HEK293 (cell line): ENCODE data around the gene TIMM17A.

Source experiments
- GFI1B ChIP-seq: fragments of 450-650 bp; formaldehyde crosslinking; IDR thresholded peaks from 2 replicates; pipeline ENCODE4 v1.5.1; 2016; ENCODE audit warnings: missing biosample characterization, missing genetic modification characterization
- KLF9 ChIP-seq: fragments of 450-650 bp; formaldehyde crosslinking; IDR thresholded peaks from 2 replicates; pipeline ENCODE4 v1.5.1; 2016; ENCODE audit warnings: missing biosample characterization, missing genetic modification characterization, low read depth
- MYNN ChIP-seq: fragments of 450-650 bp; formaldehyde crosslinking; IDR thresholded peaks from 2 replicates; pipeline ENCODE4 v1.5.1; 2016; ENCODE audit warnings: missing biosample characterization, missing genetic modification characterization, borderline replicate concordance
- SP3 ChIP-seq: fragments of 450-650 bp; formaldehyde crosslinking; IDR thresholded peaks from 2 replicates; pipeline ENCODE4 v1.5.1; 2016; ENCODE audit warnings: missing biosample characterization, missing genetic modification characterization
- ZBTB1 ChIP-seq: fragments of 450-650 bp; formaldehyde crosslinking; IDR thresholded peaks from 2 replicates; pipeline ENCODE4 v1.5.1; 2016; ENCODE audit warnings: missing biosample characterization, missing genetic modification characterization
- ZIC2 ChIP-seq: fragments of 450-650 bp; formaldehyde crosslinking; IDR thresholded peaks from 2 replicates; pipeline ENCODE4 v1.5.1; 2016; ENCODE audit warnings: missing biosample characterization, missing genetic modification characterization
- ZNF157 ChIP-seq: fragments of 450-650 bp; formaldehyde crosslinking; IDR thresholded peaks from 2 replicates; pipeline ENCODE4 v1.5.1; 2016; ENCODE audit warnings: missing biosample characterization, missing genetic modification characterization
- ZNF184 ChIP-seq: fragments of 450-650 bp; IDR thresholded peaks from 2 replicates; pipeline ENCODE4 v1.5.1; 2018; ENCODE audit warnings: missing biosample characterization, mild to moderate bottlenecking, missing genetic modification characterization
- ZNF19 ChIP-seq: fragments of 450-650 bp; formaldehyde crosslinking; IDR thresholded peaks from 2 replicates; pipeline ENCODE4; 2016; ENCODE audit warnings: missing biosample characterization, missing genetic modification characterization, low read depth
- ZNF2 ChIP-seq: fragments of 450-650 bp; formaldehyde crosslinking; IDR thresholded peaks from 2 replicates; pipeline ENCODE4 v1.5.1; 2016; ENCODE audit warnings: missing biosample characterization, missing genetic modification characterization
- ZNF223 ChIP-seq: fragments of 450-650 bp; formaldehyde crosslinking; IDR thresholded peaks from 2 replicates; pipeline ENCODE4 v1.5.1; 2016; ENCODE audit warnings: missing biosample characterization, missing genetic modification characterization
- ZNF24 ChIP-seq: fragments of 450-650 bp; formaldehyde crosslinking; IDR thresholded peaks from 2 replicates; pipeline ENCODE4 v1.5.1; 2016; ENCODE audit warnings: missing biosample characterization, missing genetic modification characterization
- ZNF501 ChIP-seq: fragments of 450-650 bp; formaldehyde crosslinking; IDR thresholded peaks from 2 replicates; pipeline ENCODE4 v1.5.1; 2016; ENCODE audit warnings: missing biosample characterization, missing genetic modification characterization
- ZNF571 ChIP-seq: fragments of 450-650 bp; formaldehyde crosslinking; IDR thresholded peaks from 2 replicates; pipeline ENCODE4 v1.5.0; 2017; ENCODE audit warnings: missing biosample characterization, missing genetic modification characterization
- TF ChIP-seq, protein P1 (sequence below): IDR thresholded peaks from 2 replicates; pipeline ENCODE4 v1.6.1; 2011; ENCODE audit warnings: mild to moderate bottlenecking, low read depth, low read length, borderline replicate concordance
- TF ChIP-seq, protein P2 (sequence below): fragments of 450-650 bp; IDR thresholded peaks from 2 replicates; pipeline ENCODE4 v1.5.1; 2018; ENCODE audit warnings: missing biosample characterization, mild to moderate bottlenecking, missing genetic modification characterization
- TF ChIP-seq, protein P3 (sequence below): fragments of 450-650 bp; formaldehyde crosslinking; IDR thresholded peaks from 2 replicates; pipeline ENCODE4 v1.5.1; 2016; ENCODE audit warnings: missing biosample characterization, missing genetic modification characterization
- TF ChIP-seq, protein P4 (sequence below): fragments of 450-650 bp; formaldehyde crosslinking; IDR thresholded peaks from 2 replicates; pipeline ENCODE4 v1.5.1; 2016; ENCODE audit warnings: missing biosample characterization, missing genetic modification characterization
- TF ChIP-seq, protein P5 (sequence below): fragments of 450-650 bp; formaldehyde crosslinking; IDR thresholded peaks from 2 replicates; pipeline ENCODE4 v1.5.1; 2017; ENCODE audit warnings: missing biosample characterization, missing genetic modification characterization
- TF ChIP-seq, protein P6 (sequence below): fragments of 450-650 bp; formaldehyde crosslinking; IDR thresholded peaks from 2 replicates; pipeline ENCODE4 v1.5.1; 2016; ENCODE audit warnings: missing biosample characterization, missing genetic modification characterization
- TF ChIP-seq, protein P7 (sequence below): fragments of 450-650 bp; formaldehyde crosslinking; IDR thresholded peaks from 2 replicates; pipeline ENCODE4 v1.5.1; 2016; ENCODE audit warnings: missing biosample characterization, missing genetic modification characterization, borderline replicate concordance
- TF ChIP-seq, protein P8 (sequence below): fragments of 450-650 bp; formaldehyde crosslinking; IDR thresholded peaks from 2 replicates; pipeline ENCODE4 v1.5.1; 2016; ENCODE audit warnings: missing biosample characterization, missing genetic modification characterization

TIMM17A gene

DNA sequence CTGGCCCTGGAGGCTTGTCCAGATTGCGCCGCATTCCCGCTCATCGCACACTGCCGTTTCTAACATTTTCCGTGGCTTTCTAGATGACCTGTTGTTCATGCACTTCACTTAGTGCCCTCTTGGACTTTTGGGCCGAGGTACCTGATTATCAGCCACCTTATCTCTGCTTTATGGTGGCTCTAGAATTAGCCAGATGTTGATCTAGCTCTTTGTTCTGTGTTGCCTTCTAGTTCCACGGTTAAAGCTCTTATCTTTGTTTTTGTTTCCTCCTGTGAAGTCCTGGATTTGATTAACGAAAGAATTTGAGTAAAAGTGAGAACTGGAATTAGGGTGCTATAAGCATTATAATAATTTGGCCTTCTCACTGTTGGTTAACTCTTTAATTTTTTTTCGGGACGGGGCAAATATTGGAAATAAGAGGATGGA lies 28.1 kb downstream of the TIMM17A start (continued):
- no peak for TF ChIP-seq ZNF223 (tag by site-specific recombination)
- no peak for TF ChIP-seq ZNF19 (tag by site-specific recombination)
- 0 out of 2 replicates have a peak, but pooled peaks have one; percentile 27 for TF ChIP-seq SP3
- TF ChIP-seq MYNN (tag by site-specific recombination): no peak
- TF ChIP-seq ZNF2 (tag by site-specific recombination): peak; percentile 32; the same call in 1 of the 2 replicates
- TF ChIP-seq, protein P1, sequence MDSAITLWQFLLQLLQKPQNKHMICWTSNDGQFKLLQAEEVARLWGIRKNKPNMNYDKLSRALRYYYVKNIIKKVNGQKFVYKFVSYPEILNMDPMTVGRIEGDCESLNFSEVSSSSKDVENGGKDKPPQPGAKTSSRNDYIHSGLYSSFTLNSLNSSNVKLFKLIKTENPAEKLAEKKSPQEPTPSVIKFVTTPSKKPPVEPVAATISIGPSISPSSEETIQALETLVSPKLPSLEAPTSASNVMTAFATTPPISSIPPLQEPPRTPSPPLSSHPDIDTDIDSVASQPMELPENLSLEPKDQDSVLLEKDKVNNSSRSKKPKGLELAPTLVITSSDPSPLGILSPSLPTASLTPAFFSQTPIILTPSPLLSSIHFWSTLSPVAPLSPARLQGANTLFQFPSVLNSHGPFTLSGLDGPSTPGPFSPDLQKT: no peak
- TF ChIP-seq KLF9: no peak
- peak; percentile 38; the same call in 1 of the 2 replicates for TF ChIP-seq GFI1B (tag by site-specific recombination)
- TF ChIP-seq, protein P2, sequence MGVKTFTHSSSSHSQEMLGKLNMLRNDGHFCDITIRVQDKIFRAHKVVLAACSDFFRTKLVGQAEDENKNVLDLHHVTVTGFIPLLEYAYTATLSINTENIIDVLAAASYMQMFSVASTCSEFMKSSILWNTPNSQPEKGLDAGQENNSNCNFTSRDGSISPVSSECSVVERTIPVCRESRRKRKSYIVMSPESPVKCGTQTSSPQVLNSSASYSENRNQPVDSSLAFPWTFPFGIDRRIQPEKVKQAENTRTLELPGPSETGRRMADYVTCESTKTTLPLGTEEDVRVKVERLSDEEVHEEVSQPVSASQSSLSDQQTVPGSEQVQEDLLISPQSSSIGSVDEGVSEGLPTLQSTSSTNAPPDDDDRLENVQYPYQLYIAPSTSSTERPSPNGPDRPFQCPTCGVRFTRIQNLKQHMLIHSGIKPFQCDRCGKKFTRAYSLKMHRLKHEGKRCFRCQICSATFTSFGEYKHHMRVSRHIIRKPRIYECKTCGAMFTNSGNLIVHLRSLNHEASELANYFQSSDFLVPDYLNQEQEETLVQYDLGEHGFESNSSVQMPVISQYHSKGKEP (tag by site-specific recombination): no peak
- no peak for TF ChIP-seq ZBTB1
- TF ChIP-seq, protein P3, sequence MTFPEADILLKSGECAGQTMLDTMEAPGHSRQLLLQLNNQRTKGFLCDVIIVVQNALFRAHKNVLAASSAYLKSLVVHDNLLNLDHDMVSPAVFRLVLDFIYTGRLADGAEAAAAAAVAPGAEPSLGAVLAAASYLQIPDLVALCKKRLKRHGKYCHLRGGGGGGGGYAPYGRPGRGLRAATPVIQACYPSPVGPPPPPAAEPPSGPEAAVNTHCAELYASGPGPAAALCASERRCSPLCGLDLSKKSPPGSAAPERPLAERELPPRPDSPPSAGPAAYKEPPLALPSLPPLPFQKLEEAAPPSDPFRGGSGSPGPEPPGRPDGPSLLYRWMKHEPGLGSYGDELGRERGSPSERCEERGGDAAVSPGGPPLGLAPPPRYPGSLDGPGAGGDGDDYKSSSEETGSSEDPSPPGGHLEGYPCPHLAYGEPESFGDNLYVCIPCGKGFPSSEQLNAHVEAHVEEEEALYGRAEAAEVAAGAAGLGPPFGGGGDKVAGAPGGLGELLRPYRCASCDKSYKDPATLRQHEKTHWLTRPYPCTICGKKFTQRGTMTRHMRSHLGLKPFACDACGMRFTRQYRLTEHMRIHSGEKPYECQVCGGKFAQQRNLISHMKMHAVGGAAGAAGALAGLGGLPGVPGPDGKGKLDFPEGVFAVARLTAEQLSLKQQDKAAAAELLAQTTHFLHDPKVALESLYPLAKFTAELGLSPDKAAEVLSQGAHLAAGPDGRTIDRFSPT (tag by site-specific recombination): no peak
- TF ChIP-seq, protein P4, sequence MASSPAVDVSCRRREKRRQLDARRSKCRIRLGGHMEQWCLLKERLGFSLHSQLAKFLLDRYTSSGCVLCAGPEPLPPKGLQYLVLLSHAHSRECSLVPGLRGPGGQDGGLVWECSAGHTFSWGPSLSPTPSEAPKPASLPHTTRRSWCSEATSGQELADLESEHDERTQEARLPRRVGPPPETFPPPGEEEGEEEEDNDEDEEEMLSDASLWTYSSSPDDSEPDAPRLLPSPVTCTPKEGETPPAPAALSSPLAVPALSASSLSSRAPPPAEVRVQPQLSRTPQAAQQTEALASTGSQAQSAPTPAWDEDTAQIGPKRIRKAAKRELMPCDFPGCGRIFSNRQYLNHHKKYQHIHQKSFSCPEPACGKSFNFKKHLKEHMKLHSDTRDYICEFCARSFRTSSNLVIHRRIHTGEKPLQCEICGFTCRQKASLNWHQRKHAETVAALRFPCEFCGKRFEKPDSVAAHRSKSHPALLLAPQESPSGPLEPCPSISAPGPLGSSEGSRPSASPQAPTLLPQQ (tag by site-specific recombination): no peak
- TF ChIP-seq ZNF571: no peak
- no peak for TF ChIP-seq ZNF24 (tag by site-specific recombination)
- TF ChIP-seq ZNF184 (tag by site-specific recombination): no peak
- TF ChIP-seq ZNF501 (tag by site-specific recombination): no peak
- TF ChIP-seq, protein P5, sequence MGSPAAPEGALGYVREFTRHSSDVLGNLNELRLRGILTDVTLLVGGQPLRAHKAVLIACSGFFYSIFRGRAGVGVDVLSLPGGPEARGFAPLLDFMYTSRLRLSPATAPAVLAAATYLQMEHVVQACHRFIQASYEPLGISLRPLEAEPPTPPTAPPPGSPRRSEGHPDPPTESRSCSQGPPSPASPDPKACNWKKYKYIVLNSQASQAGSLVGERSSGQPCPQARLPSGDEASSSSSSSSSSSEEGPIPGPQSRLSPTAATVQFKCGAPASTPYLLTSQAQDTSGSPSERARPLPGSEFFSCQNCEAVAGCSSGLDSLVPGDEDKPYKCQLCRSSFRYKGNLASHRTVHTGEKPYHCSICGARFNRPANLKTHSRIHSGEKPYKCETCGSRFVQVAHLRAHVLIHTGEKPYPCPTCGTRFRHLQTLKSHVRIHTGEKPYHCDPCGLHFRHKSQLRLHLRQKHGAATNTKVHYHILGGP (tag by site-specific recombination): no peak
- TF ChIP-seq ZNF157: no peak
- TF ChIP-seq, protein P6, sequence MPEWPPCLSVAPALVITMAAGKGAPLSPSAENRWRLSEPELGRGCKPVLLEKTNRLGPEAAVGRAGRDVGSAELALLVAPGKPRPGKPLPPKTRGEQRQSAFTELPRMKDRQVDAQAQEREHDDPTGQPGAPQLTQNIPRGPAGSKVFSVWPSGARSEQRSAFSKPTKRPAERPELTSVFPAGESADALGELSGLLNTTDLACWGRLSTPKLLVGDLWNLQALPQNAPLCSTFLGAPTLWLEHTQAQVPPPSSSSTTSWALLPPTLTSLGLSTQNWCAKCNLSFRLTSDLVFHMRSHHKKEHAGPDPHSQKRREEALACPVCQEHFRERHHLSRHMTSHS: no peak
- TF ChIP-seq, protein P7, sequence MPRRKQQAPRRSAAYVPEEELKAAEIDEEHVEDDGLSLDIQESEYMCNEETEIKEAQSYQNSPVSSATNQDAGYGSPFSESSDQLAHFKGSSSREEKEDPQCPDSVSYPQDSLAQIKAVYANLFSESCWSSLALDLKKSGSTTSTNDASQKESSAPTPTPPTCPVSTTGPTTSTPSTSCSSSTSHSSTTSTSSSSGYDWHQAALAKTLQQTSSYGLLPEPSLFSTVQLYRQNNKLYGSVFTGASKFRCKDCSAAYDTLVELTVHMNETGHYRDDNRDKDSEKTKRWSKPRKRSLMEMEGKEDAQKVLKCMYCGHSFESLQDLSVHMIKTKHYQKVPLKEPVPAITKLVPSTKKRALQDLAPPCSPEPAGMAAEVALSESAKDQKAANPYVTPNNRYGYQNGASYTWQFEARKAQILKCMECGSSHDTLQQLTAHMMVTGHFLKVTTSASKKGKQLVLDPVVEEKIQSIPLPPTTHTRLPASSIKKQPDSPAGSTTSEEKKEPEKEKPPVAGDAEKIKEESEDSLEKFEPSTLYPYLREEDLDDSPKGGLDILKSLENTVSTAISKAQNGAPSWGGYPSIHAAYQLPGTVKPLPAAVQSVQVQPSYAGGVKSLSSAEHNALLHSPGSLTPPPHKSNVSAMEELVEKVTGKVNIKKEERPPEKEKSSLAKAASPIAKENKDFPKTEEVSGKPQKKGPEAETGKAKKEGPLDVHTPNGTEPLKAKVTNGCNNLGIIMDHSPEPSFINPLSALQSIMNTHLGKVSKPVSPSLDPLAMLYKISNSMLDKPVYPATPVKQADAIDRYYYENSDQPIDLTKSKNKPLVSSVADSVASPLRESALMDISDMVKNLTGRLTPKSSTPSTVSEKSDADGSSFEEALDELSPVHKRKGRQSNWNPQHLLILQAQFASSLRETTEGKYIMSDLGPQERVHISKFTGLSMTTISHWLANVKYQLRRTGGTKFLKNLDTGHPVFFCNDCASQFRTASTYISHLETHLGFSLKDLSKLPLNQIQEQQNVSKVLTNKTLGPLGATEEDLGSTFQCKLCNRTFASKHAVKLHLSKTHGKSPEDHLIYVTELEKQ: no peak
- no peak for TF ChIP-seq ZIC2
- TF ChIP-seq, protein P8, sequence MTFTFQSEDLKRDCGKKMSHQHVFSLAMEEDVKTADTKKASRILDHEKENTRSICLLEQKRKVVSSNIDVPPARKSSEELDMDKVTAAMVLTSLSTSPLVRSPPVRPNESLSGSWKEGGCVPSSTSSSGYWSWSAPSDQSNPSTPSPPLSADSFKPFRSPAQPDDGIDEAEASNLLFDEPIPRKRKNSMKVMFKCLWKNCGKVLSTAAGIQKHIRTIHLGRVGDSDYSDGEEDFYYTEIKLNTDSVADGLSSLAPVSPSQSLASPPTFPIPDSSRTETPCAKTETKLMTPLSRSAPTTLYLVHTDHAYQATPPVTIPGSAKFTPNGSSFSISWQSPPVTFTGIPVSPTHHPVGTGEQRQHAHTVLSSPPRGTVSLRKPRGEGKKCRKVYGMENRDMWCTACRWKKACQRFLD: no peak
- TF ChIP-seq, all 188 proteins: peak for 16
